Neural crest cell (in vitro differentiated cells): Measurements from ENCODE around the gene OR52K2. TPM values are rescaled to one million over a fixed set of nuclear protein-coding genes. Genes with fewer than 3 reads are reported as not detected.

ENCODE experiments used
- DNase-seq: peaks from one replicate; pipeline ENCODE4 v3.0.0; 2021; ENCODE audit warnings: low read depth, mixed read lengths, low spot score
- H3K27ac Mint-ChIP-seq: one replicate; pipeline ENCODE4 v1.8.0; 2021; ENCODE audit warnings: mild to moderate bottlenecking, mixed read lengths; ENCODE audit not compliant: unreplicated experiment
- H3K27me3 Mint-ChIP-seq: 2 replicates; pipeline ENCODE4 v1.8.0; 2021; ENCODE audit warnings: low read depth, mild to moderate bottlenecking, mixed read lengths
- H3K36me3 Mint-ChIP-seq: 2 replicates; pipeline ENCODE4 v1.8.0; 2021; ENCODE audit warnings: low read depth, mild to moderate bottlenecking, mixed read lengths
- H3K4me1 Mint-ChIP-seq: 2 replicates; pipeline ENCODE4 v1.8.0; 2021; ENCODE audit warnings: mixed read lengths
- H3K4me3 Mint-ChIP-seq: one replicate; pipeline ENCODE4 v1.8.0; 2021; ENCODE audit warnings: mild to moderate bottlenecking, mixed read lengths
- H3K9me3 Mint-ChIP-seq: 2 replicates; pipeline ENCODE4 v1.8.0; 2021; ENCODE audit warnings: mixed read lengths
- CTCF ChIP-seq: fragments of 200-600 bp; sonication (generic); conservative IDR thresholded peaks from 2 replicates; pipeline ENCODE4 v1.5.0; 2021; ENCODE audit warnings: antibody characterized with exemption, mild to moderate bottlenecking
- total RNA-seq: library from RNA; stranded (reverse); gene quantifications from 2 replicates; pipeline ENCODE4 v1.2.1, GENCODE V29; 2021

Gene OR52K2
- total RNA-seq, 1 donor from 2014 or later = not detected

GRCh38 chr11:4493480-4493818 lies 44.4 kb downstream of the OR52K2 start:
- Mint-ChIP-seq H3K4me3 (no peak overlapping the region), H3K27me3 (peaks cover 59% of the 10 kb centered on the region), H3K4me1 (no peaks in the 10 kb centered on the region), H3K9me3 (no peaks in the 10 kb centered on the region), H3K36me3 (no peaks in the 10 kb centered on the region), H3K27ac (no peak overlapping the region)
- DNase-seq = no peak
- TF ChIP-seq CTCF = no peak

GRCh38 chr11:4495487-4495886 lies 46.4 kb downstream of the OR52K2 start:
- H3K9me3 Mint-ChIP-seq = no peaks in the 10 kb centered on the region
- H3K4me3 Mint-ChIP-seq = no peak overlapping the region
- no peak overlapping the region for H3K27ac Mint-ChIP-seq
- no peak for DNase-seq
- no peaks in the 10 kb centered on the region for H3K36me3 Mint-ChIP-seq
- peaks cover 45% of the 10 kb centered on the region for H3K27me3 Mint-ChIP-seq
- no peak for TF ChIP-seq CTCF
- H3K4me1 Mint-ChIP-seq = no peaks in the 10 kb centered on the region

- no peak for DNase-seq
- no peaks in the 10 kb centered on the region for H3K9me3 Mint-ChIP-seq
- H3K36me3 Mint-ChIP-seq = no peaks in the 10 kb centered on the region
- H3K27ac Mint-ChIP-seq = no peak overlapping the region
- peaks cover 44% of the 10 kb centered on the region for H3K27me3 Mint-ChIP-seq
- no peaks in the 10 kb centered on the region for H3K4me1 Mint-ChIP-seq
- no peak overlapping the region for H3K4me3 Mint-ChIP-seq
- TF ChIP-seq CTCF = no peak
Measured at GRCh38 chr11:4495986-4496385, 46.9 kb downstream of the OR52K2 start.

GRCh38 chr11:4496557-4497248 lies 47.6 kb downstream of the OR52K2 start:
- Mint-ChIP-seq H3K36me3 (no peaks in the 10 kb centered on the region), H3K27me3 (peaks cover 44% of the 10 kb centered on the region), H3K27ac (no peak overlapping the region), H3K9me3 (no peaks in the 10 kb centered on the region), H3K4me3 (no peak overlapping the region), H3K4me1 (no peaks in the 10 kb centered on the region)
- no peak for TF ChIP-seq CTCF
- DNase-seq = no peak

Other genes starting within 250 kb of the OR52K2 start
- gene OR52B4, start 80.9 kb upstream of the OR52K2 start, total RNA-seq = not detected in 2 replicates
- gene TRIM21, start 55.6 kb upstream of the OR52K2 start, total RNA-seq = 10.5 and 10.6 TPM in 2 replicates
- not detected in 2 replicates for gene OR52K1, start 33.4 kb downstream of the OR52K2 start, total RNA-seq
- not detected in 2 replicates for gene OR52M1, start 95.9 kb downstream of the OR52K2 start, total RNA-seq
- not detected in 2 replicates for gene OR52I2, start 132.4 kb downstream of the OR52K2 start, total RNA-seq
- gene OR52I1, start 144.7 kb downstream of the OR52K2 start, total RNA-seq = not detected in 2 replicates
- gene TRIM68, start 158.9 kb downstream of the OR52K2 start, total RNA-seq = 12.3 and 13.4 TPM in 2 replicates
- gene OR51D1, start 188.2 kb downstream of the OR52K2 start, total RNA-seq = not detected in 2 replicates
- gene OR51E1, start 194.7 kb downstream of the OR52K2 start, total RNA-seq = not detected in 2 replicates
- not detected in 2 replicates for gene OR51E2, start 248.6 kb downstream of the OR52K2 start, total RNA-seq